IMR-90 (cell line): ENCODE measurements around the gene DLX1. TPM values are rescaled to one million over a fixed set of nuclear protein-coding genes. Genes with fewer than 3 reads are reported as not detected.

Experiments used
- ATAC-seq: fragments of 200-7000 bp; cut with Tn5 transposase; 2 replicates; pipeline ENCODE4 v1.9.1; 2020; ENCODE audit warnings: low read depth, mild to moderate bottlenecking, moderate library complexity
- BruUV-seq: library from RNA; stranded (reverse); fragments of 400-500 nt; replicated peaks from 2 replicates; lab custom pipeline; 2021; lab: Mats Ljungman, UMichigan
- CTCF ChIA-PET: fragments of 300-600 bp; formaldehyde crosslinking; extraction: SDS; loops from one replicate; lab custom pipeline; 2021; ENCODE audit warnings: antibody characterized with exemption; lab: Yijun Ruan, JAX
- POLR2A ChIA-PET: fragments of 300-600 bp; sonication (Branson Sonifier 250); formaldehyde crosslinking; loops from one replicate; lab custom pipeline; 2022; ENCODE audit warnings: antibody characterized with exemption; ENCODE audit not compliant: unreplicated experiment; lab: Charles Lee
- DNase-seq: peaks from one replicate; pipeline ENCODE4 v3.0.0; 2013
- H2AFZ ChIP-seq: replicated peaks from 2 replicates; pipeline ENCODE3; 2013; ENCODE audit warnings: low read length, mild to moderate bottlenecking; ENCODE audit not compliant: poor library complexity
- H2AK5ac ChIP-seq: 2 replicates; pipeline ENCODE4 v1.6.1; 2013; ENCODE audit warnings: low read depth, low read length, inconsistent platforms
- H2AK9ac ChIP-seq: replicated peaks from 2 replicates; pipeline ENCODE3; 2013; ENCODE audit warnings: mild to moderate bottlenecking, low read depth, low read length, moderate library complexity; ENCODE audit not compliant: poor library complexity
- H2BK120ac ChIP-seq: 2 replicates; pipeline ENCODE4 v1.6.1; 2013; ENCODE audit warnings: low read depth, low read length, inconsistent platforms
- H2BK15ac ChIP-seq: 3 replicates; pipeline ENCODE4 v1.6.1; 2013; ENCODE audit warnings: low read depth, low read length, inconsistent platforms
- H2BK20ac ChIP-seq: 2 replicates; pipeline ENCODE4 v1.6.1; 2013; ENCODE audit warnings: low read depth, mild to moderate bottlenecking, inconsistent platforms, low read length, moderate library complexity
- H2BK5ac ChIP-seq: 2 replicates; pipeline ENCODE4 v1.6.1; 2013; ENCODE audit warnings: mild to moderate bottlenecking, low read depth, low read length, inconsistent platforms; ENCODE audit not compliant: poor library complexity, severe bottlenecking
- H3K14ac ChIP-seq: replicated peaks from 2 replicates; pipeline ENCODE4 v1.6.1; 2013; ENCODE audit warnings: low read depth, low read length, inconsistent platforms
- H3K18ac ChIP-seq: 2 replicates; pipeline ENCODE4 v1.6.1; 2013; ENCODE audit warnings: low read depth, low read length, control low read depth
- H3K23ac ChIP-seq: 2 replicates; pipeline ENCODE4 v1.6.1; 2013; ENCODE audit warnings: low read depth, low read length, inconsistent platforms
- H3K27ac ChIP-seq: 2 replicates; pipeline ENCODE4 v1.5.1; 2013; ENCODE audit warnings: mild to moderate bottlenecking, control low read depth, low read length; ENCODE audit not compliant: insufficient read depth
- H3K27me3 ChIP-seq: 2 replicates; pipeline ENCODE4 v1.6.1; 2013; ENCODE audit warnings: low read length; ENCODE audit not compliant: control insufficient read depth, insufficient read depth
- H3K36me3 ChIP-seq: 2 replicates; pipeline ENCODE4 v1.6.1; 2013; ENCODE audit warnings: low read length, mixed read lengths; ENCODE audit not compliant: control insufficient read depth, insufficient read depth
- H3K4ac ChIP-seq: 2 replicates; pipeline ENCODE4 v1.6.1; 2013; ENCODE audit warnings: low read depth, low read length, inconsistent platforms
- H3K4me1 ChIP-seq: 2 replicates; pipeline ENCODE4 v1.6.1; 2013; ENCODE audit warnings: low read length, mixed read lengths; ENCODE audit not compliant: control insufficient read depth, insufficient read depth
- H3K4me2 ChIP-seq: 2 replicates; pipeline ENCODE4 v1.6.1; 2013; ENCODE audit warnings: low read depth, mild to moderate bottlenecking, control low read depth, low read length, moderate library complexity
- H3K4me3 ChIP-seq: 2 replicates; pipeline ENCODE4 v1.5.1; 2013; ENCODE audit warnings: low read depth, mild to moderate bottlenecking, control low read depth, low read length, moderate library complexity; ENCODE audit not compliant: insufficient read depth
- H3K56ac ChIP-seq: 2 replicates; pipeline ENCODE4 v1.6.1; 2013; ENCODE audit warnings: low read length, inconsistent platforms; ENCODE audit not compliant: insufficient read depth; ENCODE audit errors: extremely low read depth
- H3K79me1 ChIP-seq, 2 experiments: 2 replicates each; pipeline ENCODE4 v1.6.1; 2013; ENCODE audit warnings: low read length in 2 of 2, inconsistent platforms in 1 of 2, low read depth in 1 of 2
- H3K9ac ChIP-seq: 2 replicates; pipeline ENCODE4 v1.6.1; 2013; ENCODE audit warnings: low read depth, low read length, control low read depth
- H3K9me1 ChIP-seq: 2 replicates; pipeline ENCODE4 v1.6.1; 2013; ENCODE audit warnings: low read length, inconsistent platforms; ENCODE audit not compliant: insufficient read depth
- H3K9me3 ChIP-seq: 2 replicates; pipeline ENCODE4 v1.6.1; 2013; ENCODE audit warnings: low read length; ENCODE audit not compliant: control insufficient read depth, insufficient read depth
- H4K20me1 ChIP-seq: 2 replicates; pipeline ENCODE4 v1.6.1; 2013; ENCODE audit warnings: low read length, inconsistent platforms; ENCODE audit not compliant: insufficient read depth
- H4K5ac ChIP-seq: 2 replicates; pipeline ENCODE4 v1.6.1; 2013; ENCODE audit warnings: mild to moderate bottlenecking, low read depth, low read length, control low read depth
- H4K8ac ChIP-seq, 2 experiments: 2 replicates each; pipeline ENCODE4 v1.6.1; 2013; ENCODE audit warnings: low read depth in 2 of 2, low read length in 2 of 2, control low read depth in 1 of 2, inconsistent platforms in 1 of 2
- H4K91ac ChIP-seq: 2 replicates; pipeline ENCODE4 v1.6.1; 2013; ENCODE audit warnings: low read depth, low read length, inconsistent platforms; ENCODE audit not compliant: insufficient read depth
- BHLHE40 ChIP-seq: fragments of 150-350 bp; IDR thresholded peaks from 2 replicates; pipeline ENCODE4 v1.6.1; 2016; ENCODE audit warnings: mild to moderate bottlenecking, low read depth, low read length
- CEBPB ChIP-seq: IDR thresholded peaks from 2 replicates; pipeline ENCODE4 v1.6.1; 2012; ENCODE audit warnings: low read depth, low read length, improper control_type of control experiment
- CTCF ChIP-seq: conservative IDR thresholded peaks from 2 replicates; pipeline ENCODE4 v1.5.1; 2012; ENCODE audit warnings: mild to moderate bottlenecking, low read depth, low read length, improper control_type of control experiment
- ELK1 ChIP-seq: fragments of 150-350 bp; IDR thresholded peaks from 2 replicates; pipeline ENCODE4 v1.6.1; 2016; ENCODE audit warnings: low read depth, mild to moderate bottlenecking, low read length, moderate library complexity, borderline replicate concordance
- MAFK ChIP-seq: IDR thresholded peaks from 2 replicates; pipeline ENCODE4 v1.6.1; 2012; ENCODE audit warnings: low read depth, low read length, improper control_type of control experiment
- MXI1 ChIP-seq: IDR thresholded peaks from 2 replicates; pipeline ENCODE4 v1.6.1; 2012; ENCODE audit warnings: low read depth, mild to moderate bottlenecking, low read length, moderate library complexity, borderline replicate concordance
- NFE2L2 ChIP-seq: fragments of 150-350 bp; IDR thresholded peaks from 2 replicates; pipeline ENCODE4 v1.6.1; 2016; ENCODE audit warnings: low read depth, mild to moderate bottlenecking, low read length
- POLR2A ChIP-seq: IDR thresholded peaks from 2 replicates; pipeline ENCODE4 v1.6.1; 2012; ENCODE audit warnings: mild to moderate bottlenecking, low read depth, low read length
- RAD21 ChIP-seq: IDR thresholded peaks from 2 replicates; pipeline ENCODE4 v1.6.1; 2012; ENCODE audit warnings: low read length, improper control_type of control experiment
- RCOR1 ChIP-seq: IDR thresholded peaks from 2 replicates; pipeline ENCODE4 v1.6.1; 2012; ENCODE audit warnings: mild to moderate bottlenecking, low read length, improper control_type of control experiment; ENCODE audit not compliant: insufficient replicate concordance
- RFX5 ChIP-seq: IDR thresholded peaks from 2 replicates; pipeline ENCODE4 v1.8.0; 2012; ENCODE audit warnings: low read depth, mild to moderate bottlenecking, low read length, moderate library complexity
- SMC3 ChIP-seq: fragments of 150-350 bp; IDR thresholded peaks from 2 replicates; pipeline ENCODE4 v1.6.1; 2016; ENCODE audit warnings: low read depth, mild to moderate bottlenecking, antibody characterized with exemption, low read length, moderate library complexity
- USF2 ChIP-seq: fragments of 150-350 bp; IDR thresholded peaks from 2 replicates; pipeline ENCODE4 v1.6.1; 2017; ENCODE audit warnings: mild to moderate bottlenecking, antibody characterized with exemption, low read length, low read depth
- WGBS, 2 experiments: methylation state at CpG; one replicate each; pipeline versions ENCODE4 v1.1.5 to v1.1.7; 2013; ENCODE audit warnings: missing lambda C conversion rate in 2 of 2; ENCODE audit not compliant: insufficient read length in 1 of 2; ENCODE audit errors: extremely low coverage in 2 of 2; 5-methylcytosine and 5-hydroxymethylcytosine counted together
- dilution Hi-C: fragments of 300-500 bp; cut with HindIII; formaldehyde crosslinking; loops from one replicate; pipeline ENCODE4 v1.14.3; 2018; ENCODE audit warnings: low sequenced_read_pairs; ENCODE audit not compliant: unreplicated experiment
- in situ Hi-C: fragments of 300-500 bp; cut with MboI; formaldehyde crosslinking; loops from 3 replicates; pipeline ENCODE4 v1.14.3; 2019; ENCODE audit warnings: low sequenced_read_pairs, inconsistent platforms, mixed read lengths
- intact Hi-C: fragments of 100-400 bp; cut with micrococcal nuclease; formaldehyde crosslinking; loops from 2 replicates; pipeline ENCODE4 v1.10.0; 2022
- polyA plus RNA-seq, 3 experiments: library from polyadenylated mRNA; depleted of rRNA; stranded (reverse); fragments of >200 nt; gene quantifications; 2 replicates each; pipeline ENCODE4 v1.2.3, GENCODE V29; 2012; ENCODE audit warnings: low replicate concordance in 1 of 3
- total RNA-seq: library from RNA; depleted of rRNA; stranded (reverse); fragments of >200 nt; gene quantifications from 2 replicates; pipeline ENCODE4 v1.2.3, GENCODE V29; 2012

Gene DLX1
- total and polyA plus RNA-seq, 2 of the 4 experiments (the other 2 are of a cell fraction) = 0.36 to 2.2 TPM

- no peak overlapping the region for H2BK5ac ChIP-seq
- no CpG with 5 or more reads among the region's 8 CpGs for WGBS, 2 experiments
- H3K23ac ChIP-seq = no peak overlapping the region
- no peak overlapping the region for H4K91ac ChIP-seq
- no peak overlapping the region for H2BK15ac ChIP-seq
- no peak overlapping the region for H2BK20ac ChIP-seq
- H2AK9ac ChIP-seq = no peak overlapping the region
- no peak overlapping the region for H3K4me2 ChIP-seq
- 0 out of 2 replicates have a peak, but pooled peaks cover 4% of the 10 kb centered on the region for H3K9me1 ChIP-seq
- H2AFZ ChIP-seq = no peak overlapping the region
- H3K4me3 ChIP-seq = no peak overlapping the region
- DNase-seq (no peak), ATAC-seq (peak; percentile 28; the same call in 1 of the 2 replicates)
- intact Hi-C loops (no loop called here), in situ Hi-C loops (no loop called here), dilution Hi-C loops (no loop called here)
- CTCF ChIA-PET = interaction anchor here (0.8 to 1.7 kb wide), 3 partner anchors 10 to 27 kb away, joined by 3 to 9 read pairs (median 5); no protein-coding TSS in a partner anchor
- TF ChIP-seq USF2 (no peak), RFX5 (no peak), MXI1 (no peak), RAD21 (no peak), POLR2A (no peak), SMC3 (no peak), RCOR1 (no peak), CTCF (no peak), CEBPB (no peak), BHLHE40 (no peak), NFE2L2 (no peak), ELK1 (no peak), MAFK (no peak)
- no TSS peak for BruUV-seq
- H3K56ac ChIP-seq = no peak overlapping the region
- peak overlapping the region; percentile 70; the same call in 1 of the 2 replicates for H2AK5ac ChIP-seq
- no peaks in the 10 kb centered on the region for H4K20me1 ChIP-seq
- no peaks in the 10 kb centered on the region for H3K27me3 ChIP-seq
- H3K18ac ChIP-seq = no peak overlapping the region
- H4K8ac ChIP-seq = no peak overlapping the region
- H3K9me3 ChIP-seq = no peaks in the 10 kb centered on the region
- no peak overlapping the region for H4K5ac ChIP-seq
- no peak overlapping the region for H3K27ac ChIP-seq
- H3K9ac ChIP-seq = no peak overlapping the region
- H3K79me1 ChIP-seq = no peaks in the 10 kb centered on the region
- POLR2A ChIA-PET = no interaction called here
- no peak overlapping the region for H3K14ac ChIP-seq
- H3K4ac ChIP-seq = 0 out of 2 replicates have a peak overlapping the region, but pooled peaks have one; percentile 55
- no peak overlapping the region for H2BK120ac ChIP-seq
- no peaks in the 10 kb centered on the region for H3K36me3 ChIP-seq
- H3K4me1 ChIP-seq = peaks cover 5% of the 10 kb centered on the region
These were observed 37.5 kb upstream of the DLX1 start for GRCh38 chr2:172047566-172048507.
